ENCODE data around the gene KRTAP9-6.

GRCh38 chr17:41308918-41309359 is 43.8 kb downstream of the KRTAP9-6 start, which contains the start of gene KRTAP16-1:
- TF ChIP-seq ZNF274 (IDR thresholded peaks at IDR 0.05; ENCODE audit: low read depth, low read length): no peak
- no peak for TF ChIP-seq JUND (IDR thresholded peaks at IDR 0.05)
- TF ChIP-seq, protein P1, sequence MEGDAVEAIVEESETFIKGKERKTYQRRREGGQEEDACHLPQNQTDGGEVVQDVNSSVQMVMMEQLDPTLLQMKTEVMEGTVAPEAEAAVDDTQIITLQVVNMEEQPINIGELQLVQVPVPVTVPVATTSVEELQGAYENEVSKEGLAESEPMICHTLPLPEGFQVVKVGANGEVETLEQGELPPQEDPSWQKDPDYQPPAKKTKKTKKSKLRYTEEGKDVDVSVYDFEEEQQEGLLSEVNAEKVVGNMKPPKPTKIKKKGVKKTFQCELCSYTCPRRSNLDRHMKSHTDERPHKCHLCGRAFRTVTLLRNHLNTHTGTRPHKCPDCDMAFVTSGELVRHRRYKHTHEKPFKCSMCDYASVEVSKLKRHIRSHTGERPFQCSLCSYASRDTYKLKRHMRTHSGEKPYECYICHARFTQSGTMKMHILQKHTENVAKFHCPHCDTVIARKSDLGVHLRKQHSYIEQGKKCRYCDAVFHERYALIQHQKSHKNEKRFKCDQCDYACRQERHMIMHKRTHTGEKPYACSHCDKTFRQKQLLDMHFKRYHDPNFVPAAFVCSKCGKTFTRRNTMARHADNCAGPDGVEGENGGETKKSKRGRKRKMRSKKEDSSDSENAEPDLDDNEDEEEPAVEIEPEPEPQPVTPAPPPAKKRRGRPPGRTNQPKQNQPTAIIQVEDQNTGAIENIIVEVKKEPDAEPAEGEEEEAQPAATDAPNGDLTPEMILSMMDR (IDR thresholded peaks at IDR 0.05 in 2 of 3, conservative IDR thresholded peaks at IDR 0.05 in 1 of 3; ENCODE audit: borderline replicate concordance in 1 of 3, insufficient read depth in 1 of 3, low read depth in 2 of 3, low read length in 2 of 3): no peak
- no peak for TF ChIP-seq CEBPB (IDR thresholded peaks at IDR 0.05; ENCODE audit: low read depth)
- no peak for TF ChIP-seq MAX (IDR thresholded peaks at IDR 0.05)
